SK-N-SH (cell line): Measurements from ENCODE around the gene CDKN2B-AS1. TPM values are rescaled to one million over a fixed set of nuclear protein-coding genes. Genes with fewer than 3 reads are reported as not detected.

Source experiments
- CTCF ChIA-PET: fragments of 300-600, 350-600 bp; formaldehyde crosslinking; extraction: SDS; loops from one replicate; lab custom pipeline; 2021; lab: Yijun Ruan, JAX
- POLR2A ChIA-PET: fragments of 350-600 bp; sonication (Branson Sonifier 250); formaldehyde crosslinking; extraction: SDS; loops from one replicate; lab custom pipeline; 2020; ENCODE audit warnings: antibody characterized with exemption, inconsistent platforms; lab: Yijun Ruan, JAX
- DNase-seq: peaks from one replicate; pipeline ENCODE4 v3.0.0; 2012
- H2AFZ ChIP-seq: fragments of 200-600 bp; sonication (generic); 2 replicates; pipeline ENCODE4 v1.8.1; 2016; ENCODE audit warnings: antibody characterized with exemption, mild to moderate bottlenecking, low read depth
- H3F3A ChIP-seq: fragments of 200-600 bp; sonication (generic); replicated peaks from 2 replicates; pipeline ENCODE3; 2016; ENCODE audit warnings: antibody characterized with exemption, mild to moderate bottlenecking; ENCODE audit not compliant: insufficient read depth
- H3K27ac ChIP-seq, 2 experiments: fragments of 200-500 bp in 1 of 2; fragments of 200-600 bp in 1 of 2; sonication (Bioruptor generic) in 1 of 2; sonication (generic), shearing (Covaris generic) in 1 of 2; 2 replicates each; pipeline versions ENCODE4 v1.5.1 to v1.6.1; 2014 to 2016; ENCODE audit warnings: low read depth in 2 of 2, inconsistent platforms in 1 of 2, low read length in 1 of 2, mild to moderate bottlenecking in 1 of 2, mixed read lengths in 1 of 2
- H3K27me3 ChIP-seq: fragments of 200-600 bp; sonication (generic), shearing (Covaris generic); 2 replicates; pipeline ENCODE4 v1.6.1; 2016; ENCODE audit warnings: mixed run types; ENCODE audit not compliant: insufficient read depth
- H3K36me3 ChIP-seq, 2 experiments: fragments of 200-500 bp in 1 of 2; fragments of 200-600 bp in 1 of 2; sonication (Bioruptor generic) in 1 of 2; sonication (generic) in 1 of 2; replicated peaks in 1 of 2; 2 replicates each; pipeline versions ENCODE3 to v1.5.1; 2014 to 2016; ENCODE audit warnings: low read length in 1 of 2, mild to moderate bottlenecking in 1 of 2; ENCODE audit not compliant: insufficient read depth in 2 of 2, control insufficient read depth in 1 of 2
- H3K4me1 ChIP-seq, 2 experiments: fragments of 200-500 bp in 1 of 2; fragments of 200-600 bp in 1 of 2; sonication (Bioruptor generic) in 1 of 2; sonication (generic), shearing (Covaris generic) in 1 of 2; 2 replicates each; pipeline versions ENCODE4 v1.5.1 to v1.6.1; 2014 to 2016; ENCODE audit warnings: low read depth in 1 of 2, low read length in 1 of 2, mixed run types in 1 of 2; ENCODE audit not compliant: insufficient read depth in 2 of 2, control insufficient read depth in 1 of 2
- H3K4me2 ChIP-seq: fragments of 200-600 bp; sonication (generic), shearing (Covaris generic); 2 replicates; pipeline ENCODE4 v1.6.1; 2017; ENCODE audit warnings: mixed run types
- H3K4me3 ChIP-seq, 2 experiments: fragments of 200-500 bp in 1 of 2; fragments of 200-600 bp in 1 of 2; sonication (Bioruptor generic) in 1 of 2; sonication (generic), shearing (Covaris generic) in 1 of 2; 2 replicates each; pipeline versions ENCODE4 v1.5.1 to v1.8.1; 2014 to 2016; ENCODE audit warnings: low read depth in 2 of 2, inconsistent platforms in 1 of 2, low read length in 1 of 2, mild to moderate bottlenecking in 1 of 2, mixed read lengths in 1 of 2, moderate library complexity in 1 of 2
- H3K79me2 ChIP-seq: fragments of 200-600 bp; sonication (generic); 2 replicates; pipeline ENCODE4 v1.8.1; 2017; ENCODE audit warnings: mild to moderate bottlenecking; ENCODE audit not compliant: insufficient read depth
- H3K9ac ChIP-seq: fragments of 200-600 bp; sonication (generic); 2 replicates; pipeline ENCODE4 v1.6.1; 2017; ENCODE audit warnings: mixed run types
- H3K9me2 ChIP-seq: fragments of 200-600 bp; sonication (generic); 2 replicates; pipeline ENCODE4 v1.6.1; 2017; ENCODE audit warnings: mixed run types
- H3K9me3 ChIP-seq: fragments of 200-600 bp; sonication (generic); 2 replicates; pipeline ENCODE4 v1.6.1; 2017; ENCODE audit warnings: mixed run types, mild to moderate bottlenecking, moderate library complexity
- H4K20me1 ChIP-seq: fragments of 200-600 bp; sonication (generic); 2 replicates; pipeline ENCODE4 v1.6.1; 2017; ENCODE audit warnings: mild to moderate bottlenecking, mixed run types; ENCODE audit not compliant: insufficient read depth
- CHD2 ChIP-seq: fragments of 150-350 bp; IDR thresholded peaks from 2 replicates; pipeline ENCODE4 v1.6.1; 2018; ENCODE audit warnings: low read length; ENCODE audit not compliant: partially characterized antibody
- EP300 ChIP-seq, 2 experiments: IDR thresholded peaks; 2 replicates each; pipeline versions ENCODE4 v1.4.0 to v1.6.1; 2012; ENCODE audit warnings: borderline replicate concordance in 1 of 2, low read depth in 1 of 2, low read length in 1 of 2
- GATA2 ChIP-seq: sonication (generic); formaldehyde crosslinking; IDR thresholded peaks from 2 replicates; pipeline ENCODE4 v1.5.0; 2020; ENCODE audit warnings: mild to moderate bottlenecking, missing genetic modification reagents
- JUND ChIP-seq: IDR thresholded peaks from 2 replicates; pipeline ENCODE4 v1.4.0; 2012
- MEF2A ChIP-seq: IDR thresholded peaks from 2 replicates; pipeline ENCODE4 v1.4.0; 2012; ENCODE audit warnings: low read depth, borderline replicate concordance
- POLR2AphosphoS5 ChIP-seq: IDR thresholded peaks from 2 replicates; pipeline ENCODE4 v1.6.1; 2012; ENCODE audit warnings: low read depth, low read length
- RFX5 ChIP-seq: IDR thresholded peaks from 2 replicates; pipeline ENCODE4 v1.6.1; 2012; ENCODE audit warnings: mild to moderate bottlenecking, improper control_type of control experiment, low read length
- SIN3A ChIP-seq: IDR thresholded peaks from 2 replicates; pipeline ENCODE4 v1.6.1; 2012; ENCODE audit warnings: low read depth, mild to moderate bottlenecking, low read length, moderate library complexity, borderline replicate concordance
- TEAD4 ChIP-seq: IDR thresholded peaks from 2 replicates; pipeline ENCODE4 v1.4.0; 2012; ENCODE audit warnings: mild to moderate bottlenecking, borderline replicate concordance; ENCODE audit not compliant: insufficient read depth
- WGBS: methylation state at CpG from one replicate; pipeline ENCODE4 v1.1.6; 2017; ENCODE audit warnings: low lambda C conversion rate; 5-methylcytosine and 5-hydroxymethylcytosine counted together
- polyA plus RNA-seq, 3 experiments: library from polyadenylated mRNA; depleted of rRNA; stranded (reverse); fragments of >200 nt; gene quantifications; 2 replicates each; pipeline ENCODE4 v1.2.3, GENCODE V29; 2012
- TF ChIP-seq, protein P1 (sequence below): fragments of 150-350 bp; IDR thresholded peaks from 2 replicates; pipeline ENCODE4 v1.6.1; 2016; ENCODE audit warnings: mild to moderate bottlenecking, low read depth, low read length
- TF ChIP-seq, protein P2 (sequence below): fragments of 200-600 bp; sonication (generic); IDR thresholded peaks from 2 replicates; pipeline ENCODE4 v1.6.1; 2017; ENCODE audit warnings: antibody characterized with exemption, mild to moderate bottlenecking, moderate library complexity
- TF ChIP-seq, protein P3 (sequence below): IDR thresholded peaks from 2 replicates; pipeline ENCODE4 v1.4.0; 2012; ENCODE audit warnings: low read depth, borderline replicate concordance
- TF ChIP-seq, protein P4 (sequence below): fragments of 150-350 bp; IDR thresholded peaks from 2 replicates; pipeline ENCODE4 v1.6.1; 2017; ENCODE audit warnings: antibody characterized with exemption, low read length, low read depth, borderline replicate concordance
- TF ChIP-seq, protein P5 (sequence below): IDR thresholded peaks from 2 replicates; pipeline ENCODE4 v1.4.0; 2012; ENCODE audit warnings: low read depth

Gene CDKN2B-AS1
- polyA plus RNA-seq, 1 of the 3 experiments (the other 2 are of a cell fraction), result 0.25 TPM

DNA sequence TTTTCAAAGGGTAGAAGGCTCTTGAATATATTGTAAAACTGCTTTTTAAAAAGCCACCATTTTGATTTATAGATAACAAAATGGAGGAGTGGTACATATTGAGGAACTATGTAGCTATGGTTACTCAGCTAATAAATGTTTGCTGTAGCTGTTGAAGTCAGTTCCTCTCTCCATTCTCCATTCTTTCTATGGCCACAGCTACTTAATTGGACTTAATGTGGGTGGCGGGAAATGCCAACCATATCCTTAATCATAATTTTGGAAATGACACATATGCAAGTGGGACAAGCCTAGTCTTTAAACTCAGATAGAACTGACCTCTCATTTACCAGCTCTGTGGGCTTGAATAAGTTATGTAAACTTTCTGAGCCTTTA is 11.0 kb upstream of the CDKN2B-AS1 start:
- Histone ChIP-seq H3F3A (no peaks in the 10 kb centered on the region), H3K4me2 (no peak overlapping the region), H3K27ac (no peak overlapping the region), H3K27me3 (peaks cover 11% of the 10 kb centered on the region; the same call in 1 of the 2 replicates), H3K9me2 (no peaks in the 10 kb centered on the region), H3K79me2 (no peaks in the 10 kb centered on the region), H3K36me3 (no peaks in the 10 kb centered on the region), H3K4me3 (no peak overlapping the region), H2AFZ (no peak overlapping the region), H4K20me1 (no peaks in the 10 kb centered on the region), H3K9me3 (no peaks in the 10 kb centered on the region), H3K4me1 (no peaks in the 10 kb centered on the region; a peak in 1 of 4 replicates), H3K9ac (no peak overlapping the region)
- 47% methylated on average over 1 of the region's 1 CpG for WGBS
- TF ChIP-seq, protein P1, sequence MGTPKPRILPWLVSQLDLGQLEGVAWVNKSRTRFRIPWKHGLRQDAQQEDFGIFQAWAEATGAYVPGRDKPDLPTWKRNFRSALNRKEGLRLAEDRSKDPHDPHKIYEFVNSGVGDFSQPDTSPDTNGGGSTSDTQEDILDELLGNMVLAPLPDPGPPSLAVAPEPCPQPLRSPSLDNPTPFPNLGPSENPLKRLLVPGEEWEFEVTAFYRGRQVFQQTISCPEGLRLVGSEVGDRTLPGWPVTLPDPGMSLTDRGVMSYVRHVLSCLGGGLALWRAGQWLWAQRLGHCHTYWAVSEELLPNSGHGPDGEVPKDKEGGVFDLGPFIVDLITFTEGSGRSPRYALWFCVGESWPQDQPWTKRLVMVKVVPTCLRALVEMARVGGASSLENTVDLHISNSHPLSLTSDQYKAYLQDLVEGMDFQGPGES, result no peak
- TF ChIP-seq GATA2 (CRISPR knock-in tag) (no peak), POLR2AphosphoS5 (no peak), CHD2 (no peak), TEAD4 (no peak)
- TF ChIP-seq, protein P2, sequence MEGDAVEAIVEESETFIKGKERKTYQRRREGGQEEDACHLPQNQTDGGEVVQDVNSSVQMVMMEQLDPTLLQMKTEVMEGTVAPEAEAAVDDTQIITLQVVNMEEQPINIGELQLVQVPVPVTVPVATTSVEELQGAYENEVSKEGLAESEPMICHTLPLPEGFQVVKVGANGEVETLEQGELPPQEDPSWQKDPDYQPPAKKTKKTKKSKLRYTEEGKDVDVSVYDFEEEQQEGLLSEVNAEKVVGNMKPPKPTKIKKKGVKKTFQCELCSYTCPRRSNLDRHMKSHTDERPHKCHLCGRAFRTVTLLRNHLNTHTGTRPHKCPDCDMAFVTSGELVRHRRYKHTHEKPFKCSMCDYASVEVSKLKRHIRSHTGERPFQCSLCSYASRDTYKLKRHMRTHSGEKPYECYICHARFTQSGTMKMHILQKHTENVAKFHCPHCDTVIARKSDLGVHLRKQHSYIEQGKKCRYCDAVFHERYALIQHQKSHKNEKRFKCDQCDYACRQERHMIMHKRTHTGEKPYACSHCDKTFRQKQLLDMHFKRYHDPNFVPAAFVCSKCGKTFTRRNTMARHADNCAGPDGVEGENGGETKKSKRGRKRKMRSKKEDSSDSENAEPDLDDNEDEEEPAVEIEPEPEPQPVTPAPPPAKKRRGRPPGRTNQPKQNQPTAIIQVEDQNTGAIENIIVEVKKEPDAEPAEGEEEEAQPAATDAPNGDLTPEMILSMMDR, result no peak
- TF ChIP-seq, protein P3, sequence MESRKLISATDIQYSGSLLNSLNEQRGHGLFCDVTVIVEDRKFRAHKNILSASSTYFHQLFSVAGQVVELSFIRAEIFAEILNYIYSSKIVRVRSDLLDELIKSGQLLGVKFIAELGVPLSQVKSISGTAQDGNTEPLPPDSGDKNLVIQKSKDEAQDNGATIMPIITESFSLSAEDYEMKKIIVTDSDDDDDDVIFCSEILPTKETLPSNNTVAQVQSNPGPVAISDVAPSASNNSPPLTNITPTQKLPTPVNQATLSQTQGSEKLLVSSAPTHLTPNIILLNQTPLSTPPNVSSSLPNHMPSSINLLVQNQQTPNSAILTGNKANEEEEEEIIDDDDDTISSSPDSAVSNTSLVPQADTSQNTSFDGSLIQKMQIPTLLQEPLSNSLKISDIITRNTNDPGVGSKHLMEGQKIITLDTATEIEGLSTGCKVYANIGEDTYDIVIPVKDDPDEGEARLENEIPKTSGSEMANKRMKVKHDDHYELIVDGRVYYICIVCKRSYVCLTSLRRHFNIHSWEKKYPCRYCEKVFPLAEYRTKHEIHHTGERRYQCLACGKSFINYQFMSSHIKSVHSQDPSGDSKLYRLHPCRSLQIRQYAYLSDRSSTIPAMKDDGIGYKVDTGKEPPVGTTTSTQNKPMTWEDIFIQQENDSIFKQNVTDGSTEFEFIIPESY, result no peak
- TF ChIP-seq, protein P4, sequence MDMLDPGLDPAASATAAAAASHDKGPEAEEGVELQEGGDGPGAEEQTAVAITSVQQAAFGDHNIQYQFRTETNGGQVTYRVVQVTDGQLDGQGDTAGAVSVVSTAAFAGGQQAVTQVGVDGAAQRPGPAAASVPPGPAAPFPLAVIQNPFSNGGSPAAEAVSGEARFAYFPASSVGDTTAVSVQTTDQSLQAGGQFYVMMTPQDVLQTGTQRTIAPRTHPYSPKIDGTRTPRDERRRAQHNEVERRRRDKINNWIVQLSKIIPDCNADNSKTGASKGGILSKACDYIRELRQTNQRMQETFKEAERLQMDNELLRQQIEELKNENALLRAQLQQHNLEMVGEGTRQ, result no peak
- ChIA-PET POLR2A (no interaction called here), CTCF (interaction anchor here (1.0 to 2.5 kb wide), 2 partner anchors 12 to 25 kb away, joined by 3 to 15 read pairs; partner anchors contain the start of gene CDKN2B)
- no peak for DNase-seq

DNA sequence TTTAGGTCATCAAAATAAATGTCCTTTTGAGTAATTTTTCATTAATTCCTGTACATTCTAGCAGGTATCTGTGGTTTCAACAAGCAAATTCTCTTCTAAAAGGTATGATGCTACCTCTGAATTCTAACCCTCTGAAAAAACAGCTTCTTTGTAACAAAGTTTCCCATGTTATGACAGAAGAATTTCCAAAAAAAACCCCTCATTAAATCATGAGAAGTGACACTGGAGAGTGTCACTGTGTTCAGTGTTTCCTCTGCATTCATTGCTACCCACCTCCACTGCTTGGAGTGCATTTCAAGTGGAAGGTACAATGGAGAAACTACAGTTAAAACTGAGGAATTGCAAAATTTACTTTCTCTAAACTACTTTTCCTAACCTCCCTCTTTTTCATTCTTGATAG is 10.5 kb upstream of the CDKN2B-AS1 start:
- Histone ChIP-seq H3K9me2 (no peaks in the 10 kb centered on the region), H3K27me3 (peaks cover 6% of the 10 kb centered on the region; the same call in 1 of the 2 replicates), H3K9ac (no peak overlapping the region), H4K20me1 (no peaks in the 10 kb centered on the region), H3K4me2 (no peak overlapping the region), H3K4me1 (no peaks in the 10 kb centered on the region; a peak in 1 of 4 replicates), H3K9me3 (no peaks in the 10 kb centered on the region), H2AFZ (no peak overlapping the region), H3K27ac (no peak overlapping the region), H3K4me3 (no peak overlapping the region), H3K79me2 (no peaks in the 10 kb centered on the region), H3F3A (no peaks in the 10 kb centered on the region), H3K36me3 (no peaks in the 10 kb centered on the region)
- DNase-seq, result no peak
- CTCF ChIA-PET, result interaction anchor here (2.5 kb wide), 1 partner anchor 24 kb away, joined by 15 read pairs; the partner anchor contains the start of gene CDKN2B
- POLR2A ChIA-PET, result no interaction called here
- TF ChIP-seq JUND, result no peak
- TF ChIP-seq RFX5, result no peak
- TF ChIP-seq TEAD4, result no peak
- no peak for TF ChIP-seq CHD2
- TF ChIP-seq MEF2A, result no peak
- TF ChIP-seq EP300 (IDR thresholded peaks at IDR 0.05; ENCODE audit: borderline replicate concordance in 1 of 2, low read depth in 1 of 2, low read length in 1 of 2), result no peak
- TF ChIP-seq, protein P3, result no peak
- no peak for TF ChIP-seq GATA2 (CRISPR knock-in tag)
- TF ChIP-seq SIN3A, result no peak
- TF ChIP-seq, protein P1, result no peak
- TF ChIP-seq, protein P5, sequence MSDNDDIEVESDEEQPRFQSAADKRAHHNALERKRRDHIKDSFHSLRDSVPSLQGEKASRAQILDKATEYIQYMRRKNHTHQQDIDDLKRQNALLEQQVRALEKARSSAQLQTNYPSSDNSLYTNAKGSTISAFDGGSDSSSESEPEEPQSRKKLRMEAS, result no peak
